ENCODE data around the gene CADPS.

DNA sequence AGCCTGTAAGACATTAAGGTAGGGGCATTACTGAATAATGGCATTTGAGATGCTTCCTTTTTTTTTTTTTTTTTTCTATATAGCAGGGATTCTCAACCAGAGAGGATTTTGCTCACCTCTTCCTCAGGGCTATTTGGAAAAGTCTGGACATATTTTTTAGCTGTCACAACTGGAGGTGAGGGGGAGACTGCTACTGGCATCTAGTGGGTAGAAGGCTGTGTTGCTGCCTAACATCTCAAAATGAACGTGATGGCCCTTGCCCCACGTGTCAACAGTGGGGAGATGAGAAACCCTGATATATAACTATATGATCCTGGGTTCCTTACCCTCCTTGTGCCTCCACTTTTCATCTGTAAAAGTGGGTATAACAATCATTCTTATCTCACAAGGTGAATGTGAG, 71.9 kb downstream of the CADPS start:
- TF ChIP-seq EZH2 (IDR thresholded peaks at IDR 0.05; ENCODE audit: borderline replicate concordance) (no peak), EZH2phosphoT487 (IDR thresholded peaks at IDR 0.05; ENCODE audit: low read depth, severe bottlenecking, unreplicated experiment) (no peak)
- TF ChIP-seq, protein P1, sequence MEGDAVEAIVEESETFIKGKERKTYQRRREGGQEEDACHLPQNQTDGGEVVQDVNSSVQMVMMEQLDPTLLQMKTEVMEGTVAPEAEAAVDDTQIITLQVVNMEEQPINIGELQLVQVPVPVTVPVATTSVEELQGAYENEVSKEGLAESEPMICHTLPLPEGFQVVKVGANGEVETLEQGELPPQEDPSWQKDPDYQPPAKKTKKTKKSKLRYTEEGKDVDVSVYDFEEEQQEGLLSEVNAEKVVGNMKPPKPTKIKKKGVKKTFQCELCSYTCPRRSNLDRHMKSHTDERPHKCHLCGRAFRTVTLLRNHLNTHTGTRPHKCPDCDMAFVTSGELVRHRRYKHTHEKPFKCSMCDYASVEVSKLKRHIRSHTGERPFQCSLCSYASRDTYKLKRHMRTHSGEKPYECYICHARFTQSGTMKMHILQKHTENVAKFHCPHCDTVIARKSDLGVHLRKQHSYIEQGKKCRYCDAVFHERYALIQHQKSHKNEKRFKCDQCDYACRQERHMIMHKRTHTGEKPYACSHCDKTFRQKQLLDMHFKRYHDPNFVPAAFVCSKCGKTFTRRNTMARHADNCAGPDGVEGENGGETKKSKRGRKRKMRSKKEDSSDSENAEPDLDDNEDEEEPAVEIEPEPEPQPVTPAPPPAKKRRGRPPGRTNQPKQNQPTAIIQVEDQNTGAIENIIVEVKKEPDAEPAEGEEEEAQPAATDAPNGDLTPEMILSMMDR (IDR thresholded peaks at IDR 0.05; ENCODE audit: poor library complexity) = no peak

All from hepatocyte (in vitro differentiated cells).